Measurements from ENCODE around the gene SERPING1.

Gene SERPING1

GRCh38 chr11:57647372-57647771 lies 49.9 kb downstream of the SERPING1 start:
- Histone ChIP-seq H4K20me1 (ENCODE audit: low read depth, low read length) (no peaks in the 10 kb centered on the region), H3K9me2 (replicated peaks; ENCODE audit: insufficient read depth, low read length) (no peaks in the 10 kb centered on the region), H3K4me3 (ENCODE audit: insufficient read depth, low read length, poor library complexity, severe bottlenecking) (no peak overlapping the region), H3K36me3 (ENCODE audit: low read length) (no peaks in the 10 kb centered on the region), H3K27me3 (ENCODE audit: low read length) (no peaks in the 10 kb centered on the region), H3K79me2 (ENCODE audit: insufficient read depth, low read length) (no peaks in the 10 kb centered on the region), H3K9ac (ENCODE audit: low read length) (no peak overlapping the region), H3F3A (ENCODE audit: insufficient read depth) (no peaks in the 10 kb centered on the region), H3K27ac (ENCODE audit: low read depth, low read length) (no peak overlapping the region), H3K4me2 (ENCODE audit: low read depth, low read length, poor library complexity, severe bottlenecking) (no peak overlapping the region), H2AFZ (ENCODE audit: low read depth, low read length, severe bottlenecking) (no peak overlapping the region), H3K9me3 (ENCODE audit: insufficient read depth, low read length) (no peaks in the 10 kb centered on the region)
- TF ChIP-seq EZH2phosphoT487 (conservative IDR thresholded peaks at IDR 0.05; ENCODE audit: low read length) = no peak
- TF ChIP-seq, protein P1, sequence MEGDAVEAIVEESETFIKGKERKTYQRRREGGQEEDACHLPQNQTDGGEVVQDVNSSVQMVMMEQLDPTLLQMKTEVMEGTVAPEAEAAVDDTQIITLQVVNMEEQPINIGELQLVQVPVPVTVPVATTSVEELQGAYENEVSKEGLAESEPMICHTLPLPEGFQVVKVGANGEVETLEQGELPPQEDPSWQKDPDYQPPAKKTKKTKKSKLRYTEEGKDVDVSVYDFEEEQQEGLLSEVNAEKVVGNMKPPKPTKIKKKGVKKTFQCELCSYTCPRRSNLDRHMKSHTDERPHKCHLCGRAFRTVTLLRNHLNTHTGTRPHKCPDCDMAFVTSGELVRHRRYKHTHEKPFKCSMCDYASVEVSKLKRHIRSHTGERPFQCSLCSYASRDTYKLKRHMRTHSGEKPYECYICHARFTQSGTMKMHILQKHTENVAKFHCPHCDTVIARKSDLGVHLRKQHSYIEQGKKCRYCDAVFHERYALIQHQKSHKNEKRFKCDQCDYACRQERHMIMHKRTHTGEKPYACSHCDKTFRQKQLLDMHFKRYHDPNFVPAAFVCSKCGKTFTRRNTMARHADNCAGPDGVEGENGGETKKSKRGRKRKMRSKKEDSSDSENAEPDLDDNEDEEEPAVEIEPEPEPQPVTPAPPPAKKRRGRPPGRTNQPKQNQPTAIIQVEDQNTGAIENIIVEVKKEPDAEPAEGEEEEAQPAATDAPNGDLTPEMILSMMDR (IDR thresholded peaks at IDR 0.05; ENCODE audit: insufficient read depth, low read length, poor library complexity, severe bottlenecking) = no peak

- Histone ChIP-seq H3K4me2 (ENCODE audit: low read depth, low read length, poor library complexity, severe bottlenecking) (no peak overlapping the region), H2AFZ (ENCODE audit: low read depth, low read length, severe bottlenecking) (no peak overlapping the region)
These were observed 50.7 kb downstream of the SERPING1 start for GRCh38 chr11:57647960-57648800.

GRCh38 chr11:57648801-57649735 lies 51.6 kb downstream of the SERPING1 start:
- Histone ChIP-seq H2AFZ (ENCODE audit: low read depth, low read length, severe bottlenecking) (no peak overlapping the region), H3K27ac (ENCODE audit: low read depth, low read length) (no peak overlapping the region), H3K4me2 (ENCODE audit: low read depth, low read length, poor library complexity, severe bottlenecking) (no peak overlapping the region)

More at GRCh38 chr11:57647960-57648800, 50.7 kb downstream of the SERPING1 start:
- Histone ChIP-seq H3K27me3 (ENCODE audit: low read length) (no peaks in the 10 kb centered on the region), H3K4me3 (ENCODE audit: insufficient read depth, low read length, poor library complexity, severe bottlenecking) (no peak overlapping the region), H3K36me3 (ENCODE audit: low read length) (no peaks in the 10 kb centered on the region), H3K79me2 (ENCODE audit: insufficient read depth, low read length) (no peaks in the 10 kb centered on the region), H3K27ac (ENCODE audit: low read depth, low read length) (no peak overlapping the region), H3K9me2 (replicated peaks; ENCODE audit: insufficient read depth, low read length) (no peaks in the 10 kb centered on the region), H3K9me3 (ENCODE audit: insufficient read depth, low read length) (no peaks in the 10 kb centered on the region), H4K20me1 (ENCODE audit: low read depth, low read length) (no peaks in the 10 kb centered on the region), H3K9ac (ENCODE audit: low read length) (no peak overlapping the region), H3F3A (ENCODE audit: insufficient read depth) (no peaks in the 10 kb centered on the region)
- TF ChIP-seq EZH2phosphoT487 (conservative IDR thresholded peaks at IDR 0.05; ENCODE audit: low read length) = no peak
- TF ChIP-seq, protein P1 (IDR thresholded peaks at IDR 0.05; ENCODE audit: insufficient read depth, low read length, poor library complexity, severe bottlenecking) = no peak

More at GRCh38 chr11:57648801-57649735, 51.6 kb downstream of the SERPING1 start:
- TF ChIP-seq, protein P1 (IDR thresholded peaks at IDR 0.05; ENCODE audit: insufficient read depth, low read length, poor library complexity, severe bottlenecking) = no peak
- no peak for TF ChIP-seq EZH2phosphoT487 (conservative IDR thresholded peaks at IDR 0.05; ENCODE audit: low read length)
- Histone ChIP-seq H3K36me3 (ENCODE audit: low read length) (no peaks in the 10 kb centered on the region), H3K9me2 (replicated peaks; ENCODE audit: insufficient read depth, low read length) (no peaks in the 10 kb centered on the region), H3K9ac (ENCODE audit: low read length) (no peak overlapping the region), H3K4me3 (ENCODE audit: insufficient read depth, low read length, poor library complexity, severe bottlenecking) (no peak overlapping the region), H3K9me3 (ENCODE audit: insufficient read depth, low read length) (no peaks in the 10 kb centered on the region), H3K27me3 (ENCODE audit: low read length) (no peaks in the 10 kb centered on the region), H4K20me1 (ENCODE audit: low read depth, low read length) (no peaks in the 10 kb centered on the region), H3K79me2 (ENCODE audit: insufficient read depth, low read length) (no peaks in the 10 kb centered on the region), H3F3A (ENCODE audit: insufficient read depth) (no peaks in the 10 kb centered on the region)

All from SU-DHL-6 (cell line).